Neural cell (in vitro differentiated cells): ENCODE data around the gene RFT1. TPM values are rescaled to one million over a fixed set of nuclear protein-coding genes. Genes with fewer than 3 reads are reported as not detected.

Experiments
- H2AFZ ChIP-seq: fragments of 200-600, 300-800 bp; sonication (generic), shearing (Covaris generic); 2 replicates; pipeline ENCODE4 v1.6.0; 2014; ENCODE audit warnings: low read depth, mild to moderate bottlenecking, antibody characterized with exemption, low read length, moderate library complexity
- H3F3A ChIP-seq: fragments of 200-600 bp; shearing (Covaris generic); 2 replicates; pipeline ENCODE4 v1.6.1; 2016; ENCODE audit warnings: mild to moderate bottlenecking, moderate library complexity, mixed read lengths, antibody characterized with exemption, low read length; ENCODE audit not compliant: insufficient read depth, poor library complexity, severe bottlenecking
- H3K27ac ChIP-seq: fragments of 200-600, 300-800 bp; sonication (generic), shearing (Covaris generic); 2 replicates; pipeline ENCODE4 v1.5.1; 2014; ENCODE audit warnings: mild to moderate bottlenecking, low read length, moderate library complexity
- H3K27me3 ChIP-seq: fragments of 300-800, 200-600 bp; sonication (generic), shearing (Covaris generic); 2 replicates; pipeline ENCODE4 v1.6.0; 2014; ENCODE audit warnings: mild to moderate bottlenecking, low read depth, low read length, moderate library complexity; ENCODE audit not compliant: insufficient read depth
- H3K36me3 ChIP-seq: fragments of 300-800, 200-600 bp; sonication (generic), shearing (Covaris generic); 2 replicates; pipeline ENCODE4 v1.5.1; 2014; ENCODE audit warnings: mild to moderate bottlenecking, antibody characterized with exemption, low read length, moderate library complexity; ENCODE audit not compliant: insufficient read depth
- H3K4me2 ChIP-seq: fragments of 300-800, 200-600 bp; sonication (generic), shearing (Covaris generic); 2 replicates; pipeline ENCODE4 v1.6.0; 2014; ENCODE audit warnings: mild to moderate bottlenecking, low read length
- H3K4me3 ChIP-seq: fragments of 300-800, 200-600 bp; sonication (generic), shearing (Covaris generic); 2 replicates; pipeline ENCODE4 v1.5.1; 2014; ENCODE audit warnings: mild to moderate bottlenecking, low read length, moderate library complexity
- H3K79me2 ChIP-seq: fragments of 200-600 bp; shearing (Covaris generic); replicated peaks from 2 replicates; pipeline ENCODE4 v1.6.0; 2014; ENCODE audit warnings: mild to moderate bottlenecking, low read length, moderate library complexity; ENCODE audit not compliant: insufficient read depth
- H3K9ac ChIP-seq: fragments of 300-800, 200-600 bp; sonication (generic), shearing (Covaris generic); 2 replicates; pipeline ENCODE4 v1.6.1; 2016; ENCODE audit warnings: mild to moderate bottlenecking, low read length, mixed read lengths
- H3K9me2 ChIP-seq: fragments of 200-600 bp; shearing (Covaris generic); 2 replicates; pipeline ENCODE4 v1.6.1; 2016; ENCODE audit warnings: mild to moderate bottlenecking, low read length, mixed read lengths; ENCODE audit not compliant: insufficient read depth
- H3K9me3 ChIP-seq: fragments of 200-600, 300-800 bp; sonication (generic), shearing (Covaris generic); 2 replicates; pipeline ENCODE4 v1.6.1; 2016; ENCODE audit warnings: mild to moderate bottlenecking, mixed run types, low read length, moderate library complexity, mixed read lengths
- H4K20me1 ChIP-seq: fragments of 200-600 bp; shearing (Covaris generic); 2 replicates; pipeline ENCODE4 v1.6.1; 2016; ENCODE audit warnings: mild to moderate bottlenecking, mixed run types; ENCODE audit not compliant: insufficient read depth
- EP300 ChIP-seq: fragments of 450-650 bp; conservative IDR thresholded peaks from 2 replicates; pipeline ENCODE4 v1.6.1; 2014; ENCODE audit warnings: antibody characterized with exemption, mild to moderate bottlenecking, moderate library complexity; ENCODE audit not compliant: poor library complexity, severe bottlenecking
- EZH2 ChIP-seq: fragments of 200-600, 300-800 bp; shearing (Covaris generic), sonication (generic); IDR thresholded peaks from 2 replicates; pipeline ENCODE4 v1.6.1; 2014; ENCODE audit warnings: antibody characterized with exemption, low read length, borderline replicate concordance, mild to moderate bottlenecking; ENCODE audit not compliant: insufficient read depth, poor library complexity, severe bottlenecking
- MXI1 ChIP-seq: fragments of 450-650 bp; conservative IDR thresholded peaks from 2 replicates; pipeline ENCODE4 v1.6.1; 2014; ENCODE audit warnings: antibody characterized with exemption, mild to moderate bottlenecking; ENCODE audit not compliant: poor library complexity, severe bottlenecking
- POLR2AphosphoS5 ChIP-seq: IDR thresholded peaks from 2 replicates; pipeline ENCODE4 v1.6.1; 2012
- RAD21 ChIP-seq: fragments of 450-650 bp; conservative IDR thresholded peaks from 2 replicates; pipeline ENCODE4 v1.6.1; 2014; ENCODE audit warnings: antibody characterized with exemption, mild to moderate bottlenecking, moderate library complexity
- SMC3 ChIP-seq: fragments of 450-650 bp; conservative IDR thresholded peaks from 2 replicates; pipeline ENCODE4 v1.6.1; 2014; ENCODE audit warnings: antibody characterized with exemption, mild to moderate bottlenecking, moderate library complexity; ENCODE audit not compliant: poor library complexity
- TAF1 ChIP-seq: IDR thresholded peaks from 2 replicates; pipeline ENCODE4 v1.6.1; 2012; ENCODE audit warnings: low read depth
- polyA plus RNA-seq: library from polyadenylated mRNA; depleted of rRNA; stranded (reverse); fragments of >200 nt; gene quantifications from 2 replicates; pipeline ENCODE4 v1.2.3, GENCODE V29; 2014
- TF ChIP-seq, protein P1 (sequence below): IDR thresholded peaks from 2 replicates; pipeline ENCODE4 v1.6.1; 2012; ENCODE audit warnings: borderline replicate concordance
- TF ChIP-seq, protein P2 (sequence below): fragments of 450-650 bp; IDR thresholded peaks from 2 replicates; pipeline ENCODE4 v1.5.1; 2014; ENCODE audit warnings: antibody characterized with exemption, mild to moderate bottlenecking, moderate library complexity; ENCODE audit not compliant: poor library complexity, severe bottlenecking

Gene RFT1
- polyA plus RNA-seq, 1 donor from 2014 or later, result 6.1 TPM

DNA sequence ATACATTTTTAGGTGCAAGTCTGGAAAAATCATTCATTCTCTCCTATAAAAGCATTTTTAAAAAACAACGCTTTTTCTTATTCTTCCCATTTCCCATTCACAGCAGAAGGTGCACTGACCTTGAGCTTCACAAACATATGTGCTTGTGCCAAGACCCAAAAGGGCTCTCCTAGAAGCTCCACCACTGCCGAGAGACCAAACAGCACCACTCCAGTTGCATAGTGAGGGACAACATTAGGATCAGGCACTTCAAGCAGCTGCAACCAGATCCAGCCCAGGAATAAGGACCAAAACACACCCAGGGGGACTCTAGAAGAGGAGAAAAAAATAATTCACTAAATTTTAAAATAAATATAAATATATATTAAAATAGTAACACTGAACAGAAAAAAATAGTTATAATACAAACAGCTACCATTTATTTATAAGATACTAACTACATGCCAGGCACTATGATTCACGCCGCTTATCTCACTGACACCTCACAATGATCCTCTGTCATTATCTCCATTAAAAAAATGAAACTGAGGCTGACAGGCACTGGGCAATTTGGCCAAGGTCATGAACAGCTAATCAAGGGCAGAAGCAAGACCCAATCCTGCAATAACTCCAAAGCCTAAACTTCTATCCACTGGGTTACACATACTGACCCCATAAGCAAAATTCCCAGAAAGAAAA lies 7.8 kb downstream of the RFT1 start:
- Histone ChIP-seq H3K4me2 (no peak overlapping the region), H3K27me3 (no peaks in the 10 kb centered on the region), H3K79me2 (no peaks in the 10 kb centered on the region), H3F3A (no peaks in the 10 kb centered on the region), H2AFZ (no peak overlapping the region), H3K9me3 (no peaks in the 10 kb centered on the region), H3K9ac (no peak overlapping the region), H3K36me3 (peaks cover 21% of the 10 kb centered on the region), H3K4me3 (no peak overlapping the region), H3K27ac (no peak overlapping the region), H3K9me2 (no peaks in the 10 kb centered on the region), H4K20me1 (no peaks in the 10 kb centered on the region)
- TF ChIP-seq POLR2AphosphoS5 (no peak), MXI1 (no peak), SMC3 (no peak), TAF1 (no peak), RAD21 (no peak), EP300 (no peak), EZH2 (no peak)
- TF ChIP-seq, protein P1, sequence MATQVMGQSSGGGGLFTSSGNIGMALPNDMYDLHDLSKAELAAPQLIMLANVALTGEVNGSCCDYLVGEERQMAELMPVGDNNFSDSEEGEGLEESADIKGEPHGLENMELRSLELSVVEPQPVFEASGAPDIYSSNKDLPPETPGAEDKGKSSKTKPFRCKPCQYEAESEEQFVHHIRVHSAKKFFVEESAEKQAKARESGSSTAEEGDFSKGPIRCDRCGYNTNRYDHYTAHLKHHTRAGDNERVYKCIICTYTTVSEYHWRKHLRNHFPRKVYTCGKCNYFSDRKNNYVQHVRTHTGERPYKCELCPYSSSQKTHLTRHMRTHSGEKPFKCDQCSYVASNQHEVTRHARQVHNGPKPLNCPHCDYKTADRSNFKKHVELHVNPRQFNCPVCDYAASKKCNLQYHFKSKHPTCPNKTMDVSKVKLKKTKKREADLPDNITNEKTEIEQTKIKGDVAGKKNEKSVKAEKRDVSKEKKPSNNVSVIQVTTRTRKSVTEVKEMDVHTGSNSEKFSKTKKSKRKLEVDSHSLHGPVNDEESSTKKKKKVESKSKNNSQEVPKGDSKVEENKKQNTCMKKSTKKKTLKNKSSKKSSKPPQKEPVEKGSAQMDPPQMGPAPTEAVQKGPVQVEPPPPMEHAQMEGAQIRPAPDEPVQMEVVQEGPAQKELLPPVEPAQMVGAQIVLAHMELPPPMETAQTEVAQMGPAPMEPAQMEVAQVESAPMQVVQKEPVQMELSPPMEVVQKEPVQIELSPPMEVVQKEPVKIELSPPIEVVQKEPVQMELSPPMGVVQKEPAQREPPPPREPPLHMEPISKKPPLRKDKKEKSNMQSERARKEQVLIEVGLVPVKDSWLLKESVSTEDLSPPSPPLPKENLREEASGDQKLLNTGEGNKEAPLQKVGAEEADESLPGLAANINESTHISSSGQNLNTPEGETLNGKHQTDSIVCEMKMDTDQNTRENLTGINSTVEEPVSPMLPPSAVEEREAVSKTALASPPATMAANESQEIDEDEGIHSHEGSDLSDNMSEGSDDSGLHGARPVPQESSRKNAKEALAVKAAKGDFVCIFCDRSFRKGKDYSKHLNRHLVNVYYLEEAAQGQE, result no peak
- TF ChIP-seq, protein P2, sequence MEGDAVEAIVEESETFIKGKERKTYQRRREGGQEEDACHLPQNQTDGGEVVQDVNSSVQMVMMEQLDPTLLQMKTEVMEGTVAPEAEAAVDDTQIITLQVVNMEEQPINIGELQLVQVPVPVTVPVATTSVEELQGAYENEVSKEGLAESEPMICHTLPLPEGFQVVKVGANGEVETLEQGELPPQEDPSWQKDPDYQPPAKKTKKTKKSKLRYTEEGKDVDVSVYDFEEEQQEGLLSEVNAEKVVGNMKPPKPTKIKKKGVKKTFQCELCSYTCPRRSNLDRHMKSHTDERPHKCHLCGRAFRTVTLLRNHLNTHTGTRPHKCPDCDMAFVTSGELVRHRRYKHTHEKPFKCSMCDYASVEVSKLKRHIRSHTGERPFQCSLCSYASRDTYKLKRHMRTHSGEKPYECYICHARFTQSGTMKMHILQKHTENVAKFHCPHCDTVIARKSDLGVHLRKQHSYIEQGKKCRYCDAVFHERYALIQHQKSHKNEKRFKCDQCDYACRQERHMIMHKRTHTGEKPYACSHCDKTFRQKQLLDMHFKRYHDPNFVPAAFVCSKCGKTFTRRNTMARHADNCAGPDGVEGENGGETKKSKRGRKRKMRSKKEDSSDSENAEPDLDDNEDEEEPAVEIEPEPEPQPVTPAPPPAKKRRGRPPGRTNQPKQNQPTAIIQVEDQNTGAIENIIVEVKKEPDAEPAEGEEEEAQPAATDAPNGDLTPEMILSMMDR, result no peak

DNA sequence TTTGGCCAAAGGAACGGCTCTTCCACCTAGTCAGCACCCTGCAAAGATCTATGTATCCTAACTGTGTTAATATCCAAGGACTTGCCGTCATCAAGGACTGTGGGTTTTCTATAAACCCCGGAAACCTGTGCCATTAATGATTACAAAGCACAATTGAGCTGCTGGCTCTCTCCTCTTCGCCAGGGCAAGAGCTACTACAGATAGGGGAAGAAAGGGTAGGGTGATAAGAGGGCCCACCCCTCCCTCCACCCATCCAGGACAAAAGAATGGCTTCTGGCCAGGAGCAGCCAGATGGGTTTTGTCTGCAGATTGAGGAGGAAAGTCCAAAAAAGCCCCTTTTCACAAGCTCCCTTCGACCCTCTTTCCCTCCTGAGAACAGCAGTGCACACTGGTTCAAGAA lies 9.9 kb downstream of the RFT1 start:
- no peaks in the 10 kb centered on the region for H3K79me2 ChIP-seq
- no peaks in the 10 kb centered on the region for H3K27me3 ChIP-seq

More for the DNA sequence above, 9.9 kb downstream of the RFT1 start:
- H3K9me3 ChIP-seq, result no peaks in the 10 kb centered on the region
- H2AFZ ChIP-seq, result no peak overlapping the region
- H3K9me2 ChIP-seq, result no peaks in the 10 kb centered on the region
- no peaks in the 10 kb centered on the region for H3F3A ChIP-seq
- no peak overlapping the region for H3K9ac ChIP-seq
- no peak overlapping the region for H3K4me2 ChIP-seq
- H4K20me1 ChIP-seq, result no peaks in the 10 kb centered on the region
- TF ChIP-seq TAF1 (no peak), EP300 (no peak), MXI1 (no peak), SMC3 (no peak), EZH2 (no peak), RAD21 (no peak), POLR2AphosphoS5 (no peak)
- TF ChIP-seq, protein P1, result no peak
- TF ChIP-seq, protein P2, result no peak
- no peak overlapping the region for H3K27ac ChIP-seq
- H3K36me3 ChIP-seq, result peaks cover 25% of the 10 kb centered on the region
- no peak overlapping the region for H3K4me3 ChIP-seq
